Sigmoid colon (tissue), 4 donors: ENCODE data around the gene KLF6.

Experiments used
- CTCF ChIP-seq, 4 experiments: fragments of 450-650 bp in 3 of 4; fragments of 200-600 bp in 1 of 4; IDR thresholded peaks; one replicate each; pipeline ENCODE4 v1.5.1; 2016 to 2019; ENCODE audit warnings: antibody characterized with exemption in 4 of 4, mild to moderate bottlenecking in 3 of 4, moderate library complexity in 2 of 4
- POLR2AphosphoS5 ChIP-seq, 4 donors: sonication (generic); formaldehyde crosslinking; IDR thresholded peaks; one replicate each; pipeline ENCODE4 v1.6.1; 2017; ENCODE audit warnings: antibody characterized with exemption in 4 of 4

GRCh38 chr10:3777981-3778691 lies 6.9 kb downstream of the KLF6 start:
- TF ChIP-seq POLR2AphosphoS5 (IDR thresholded peaks at IDR 0.05) (peak in 1 of 4 donors; percentile 6), CTCF (IDR thresholded peaks at IDR 0.05) (no peak)
